ENCODE results near the gene RPIA.
A peak's percentile ranks its signal among the peaks of the same experiment; 100 is the strongest.
"Not testable (repeated sequence)": the region's sequence is repeated elsewhere in the genome, so short reads cannot be mapped to it uniquely, and the experiment has no call there.

RPIA gene

DNA sequence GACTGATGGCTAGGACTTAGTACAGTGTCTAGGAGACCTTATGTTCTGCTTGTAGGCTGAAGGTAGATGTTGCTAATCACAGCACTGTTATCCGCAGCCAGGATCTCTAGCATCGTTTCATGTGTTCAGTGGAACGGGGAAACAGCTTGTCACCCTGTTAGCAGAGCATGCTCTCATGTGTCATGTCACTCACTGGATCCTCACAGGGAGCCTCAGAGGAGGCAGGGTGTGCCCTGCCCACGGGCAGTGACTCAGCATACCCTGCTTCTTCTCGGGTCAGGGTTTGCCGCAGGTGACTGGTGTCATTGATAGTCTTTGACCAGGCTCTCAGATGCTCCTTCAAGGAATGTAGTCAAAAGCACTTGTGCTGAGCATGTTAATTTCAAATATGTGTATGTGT lies 44.4 kb downstream of the RPIA start:
- no peak for DNase-seq (ENCODE audit: low read depth)

DNA sequence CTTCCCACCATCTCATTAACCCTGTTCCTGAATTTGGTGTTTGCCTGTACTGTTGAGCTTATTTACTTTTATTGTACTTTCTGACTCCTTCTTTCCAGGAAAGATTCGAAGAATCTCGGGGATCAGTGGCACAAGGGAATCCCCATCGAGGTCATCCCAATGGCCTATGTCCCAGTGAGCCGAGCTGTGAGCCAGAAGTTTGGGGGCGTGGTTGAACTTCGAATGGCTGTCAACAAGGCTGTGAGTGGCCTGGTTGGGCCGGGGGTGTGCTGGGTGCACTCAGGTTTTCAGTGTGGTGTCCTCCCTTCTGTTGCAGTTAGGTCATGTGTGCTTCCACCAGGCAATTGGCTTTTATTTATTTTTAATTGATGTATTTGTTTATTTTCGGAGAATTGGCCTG lies 45.0 kb downstream of the RPIA start:
- no peak for DNase-seq (ENCODE audit: low read depth)

DNA sequence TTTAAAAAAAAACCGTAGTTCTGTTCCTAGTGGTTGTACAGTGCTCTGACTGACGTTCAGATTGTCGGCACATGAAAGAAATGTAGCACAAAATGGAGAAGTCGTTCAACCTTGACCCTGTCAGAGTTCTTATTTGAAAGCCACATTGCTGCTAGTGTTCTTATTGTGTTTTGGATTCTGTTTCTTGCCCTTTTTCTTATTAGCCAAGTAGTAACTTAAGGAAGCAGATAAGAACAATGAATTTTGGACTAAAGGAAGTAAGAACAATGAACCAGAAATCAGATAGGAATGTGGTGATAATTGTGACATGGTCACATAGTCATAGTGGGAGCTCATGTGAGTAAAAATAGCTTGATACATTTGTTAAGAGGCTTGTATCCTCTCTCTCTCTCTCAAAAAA lies 45.9 kb downstream of the RPIA start:
- no peak for DNase-seq (ENCODE audit: low read depth)

DNA sequence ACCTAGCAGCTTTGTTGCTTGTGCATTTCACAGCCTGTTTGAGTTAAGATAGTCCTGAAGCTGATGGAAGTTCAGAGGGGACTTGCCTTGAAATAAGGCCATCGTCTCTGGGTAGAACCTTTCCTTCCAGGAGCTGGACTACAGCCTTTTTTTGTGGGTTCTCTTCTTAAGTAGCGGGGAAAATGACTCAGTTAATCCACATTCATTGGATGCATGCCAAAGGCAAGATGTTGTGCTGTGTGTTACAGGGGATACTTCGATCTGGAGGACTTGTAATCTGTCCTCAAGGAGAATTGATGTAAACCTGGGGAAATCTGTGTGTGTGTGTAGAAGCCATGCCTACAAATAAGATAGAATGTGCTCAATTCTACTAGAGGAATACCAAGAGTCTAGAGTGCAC lies 46.8 kb downstream of the RPIA start:
- no peak for DNase-seq (ENCODE audit: low read depth)

DNA sequence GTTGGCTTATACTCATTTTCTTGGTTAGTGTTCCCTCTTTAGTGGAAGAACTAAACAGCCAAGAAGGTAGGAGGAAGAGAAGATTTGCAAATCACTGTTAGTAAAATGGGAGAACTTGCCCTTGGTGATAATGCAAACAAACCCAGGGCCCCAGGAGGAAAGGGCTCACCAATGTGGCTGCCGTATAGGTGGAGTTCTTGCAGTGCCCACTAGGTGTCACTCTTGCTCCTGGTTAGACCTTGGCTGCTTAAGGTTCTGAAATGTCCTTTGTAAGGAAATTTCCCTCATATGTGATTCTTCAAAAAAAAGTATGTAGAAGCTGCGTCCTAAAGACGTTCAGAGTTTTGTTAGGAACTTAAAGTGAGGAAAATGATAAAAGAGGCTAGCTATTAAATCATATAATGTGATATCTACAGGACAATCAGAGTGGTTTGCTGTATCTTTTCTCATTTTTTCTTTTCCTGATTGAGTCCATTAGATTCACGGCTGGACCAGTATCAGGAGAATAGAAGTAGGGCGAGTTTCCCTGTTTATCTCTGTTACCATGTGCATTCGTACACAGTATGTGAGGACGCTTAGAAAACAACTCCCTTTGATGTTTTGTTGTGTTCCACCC lies 48.6 kb downstream of the RPIA start:
- DNase-seq (ENCODE audit: low read depth) = peak; percentile 41

DNA sequence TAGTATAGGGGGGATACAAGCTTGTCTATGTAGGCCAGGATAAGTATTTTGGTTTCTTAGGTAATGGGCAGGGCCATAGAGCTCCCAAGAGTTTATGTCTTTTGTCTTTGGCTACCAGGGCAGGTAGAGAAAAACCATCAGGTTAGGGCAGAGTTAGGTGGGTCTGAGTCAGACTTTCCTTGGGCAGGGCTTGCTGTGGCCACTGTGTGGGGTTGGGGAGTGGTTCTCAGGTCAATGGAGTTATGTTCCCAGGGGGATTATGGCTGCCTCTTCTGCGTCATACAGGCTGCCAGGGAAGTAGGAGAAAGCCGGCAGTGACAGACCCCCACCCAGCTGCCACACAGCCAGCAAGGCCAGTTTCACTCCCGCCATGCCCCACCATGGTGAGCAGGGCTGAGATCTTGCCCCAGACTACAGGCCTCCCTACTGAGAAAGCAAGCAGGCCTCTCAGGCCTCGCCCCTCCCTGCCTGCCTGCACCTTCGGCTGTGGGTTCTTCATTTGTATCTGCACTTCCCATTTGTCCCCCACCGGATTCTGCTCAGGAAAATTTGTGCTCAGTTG lies 55.5 kb downstream of the RPIA start:
- no peak for DNase-seq (ENCODE audit: low read depth)

DNA sequence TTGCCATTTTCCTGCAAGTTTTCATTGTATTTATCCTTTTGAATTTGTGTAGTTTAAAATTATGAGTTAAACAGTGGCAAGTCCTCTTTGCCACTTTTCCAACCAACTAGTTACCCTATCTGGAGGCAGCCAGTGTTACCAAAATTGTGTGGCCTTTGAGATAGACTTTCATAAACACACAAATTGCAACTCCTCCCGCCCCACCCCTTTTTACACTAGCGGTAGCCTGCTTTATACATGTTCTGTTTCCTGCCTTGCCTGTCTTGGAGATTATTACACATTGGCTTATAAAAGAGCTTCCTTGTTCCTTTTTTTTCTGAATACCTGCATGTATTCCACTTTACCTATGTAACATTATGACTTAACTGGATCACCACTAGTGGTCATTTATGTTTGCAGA lies 56.5 kb downstream of the RPIA start:
- no peak for DNase-seq (ENCODE audit: low read depth)

DNA sequence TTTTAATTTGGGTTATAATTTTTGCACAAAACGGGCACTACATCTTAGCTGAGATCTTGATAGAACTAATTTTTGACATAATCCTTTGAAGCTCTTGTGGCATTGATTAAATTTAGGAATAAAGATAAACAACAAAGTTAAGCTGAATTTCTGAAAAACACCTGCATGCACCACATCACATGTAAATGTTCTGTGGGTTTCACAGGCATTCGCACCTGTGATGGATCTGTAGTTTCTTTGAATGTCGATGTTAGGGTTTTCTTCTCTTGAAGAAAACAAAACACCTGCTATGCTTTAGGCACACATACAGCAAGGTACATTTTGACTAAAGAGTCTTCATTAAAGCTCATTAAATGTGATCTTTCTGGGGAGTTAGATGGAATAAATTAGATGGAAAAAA lies 60.3 kb downstream of the RPIA start:
- no peak for DNase-seq (ENCODE audit: low read depth)

DNA sequence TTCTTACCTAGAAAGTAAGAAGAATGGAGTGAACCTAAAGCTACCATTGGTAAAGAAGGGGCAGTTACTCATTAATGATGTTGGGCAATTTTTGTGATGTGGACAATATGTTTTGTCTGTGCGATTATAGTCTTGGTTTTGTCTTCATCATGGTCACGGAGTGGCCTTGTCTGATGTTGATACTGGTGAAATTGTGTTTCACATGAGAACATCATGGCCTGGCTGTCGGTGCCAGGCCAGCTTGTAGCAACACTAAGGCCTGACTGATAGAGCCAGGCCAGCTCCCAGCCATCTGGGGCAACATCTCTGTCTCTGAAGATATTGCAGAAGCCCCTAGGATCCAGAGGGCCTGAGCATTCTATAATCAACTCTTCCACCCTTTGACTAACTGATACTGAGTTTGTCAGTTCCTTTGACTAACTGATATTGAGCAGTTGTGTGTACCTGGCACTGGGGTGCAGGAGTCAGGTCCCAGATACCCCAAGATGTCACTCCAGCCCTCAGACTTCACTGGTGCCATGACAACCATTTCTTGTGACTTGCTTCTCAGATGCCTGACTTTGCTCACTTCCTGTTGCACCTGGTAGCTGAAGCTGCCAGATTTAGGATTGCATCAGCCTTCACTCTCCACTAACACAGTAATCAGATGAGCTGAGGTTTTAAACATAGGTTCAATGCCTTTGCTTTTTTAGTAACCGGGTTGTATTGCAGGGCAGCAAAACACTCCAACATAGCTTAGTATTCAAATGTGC lies 62.5 kb downstream of the RPIA start:
- no peak for DNase-seq (ENCODE audit: low read depth)

DNA sequence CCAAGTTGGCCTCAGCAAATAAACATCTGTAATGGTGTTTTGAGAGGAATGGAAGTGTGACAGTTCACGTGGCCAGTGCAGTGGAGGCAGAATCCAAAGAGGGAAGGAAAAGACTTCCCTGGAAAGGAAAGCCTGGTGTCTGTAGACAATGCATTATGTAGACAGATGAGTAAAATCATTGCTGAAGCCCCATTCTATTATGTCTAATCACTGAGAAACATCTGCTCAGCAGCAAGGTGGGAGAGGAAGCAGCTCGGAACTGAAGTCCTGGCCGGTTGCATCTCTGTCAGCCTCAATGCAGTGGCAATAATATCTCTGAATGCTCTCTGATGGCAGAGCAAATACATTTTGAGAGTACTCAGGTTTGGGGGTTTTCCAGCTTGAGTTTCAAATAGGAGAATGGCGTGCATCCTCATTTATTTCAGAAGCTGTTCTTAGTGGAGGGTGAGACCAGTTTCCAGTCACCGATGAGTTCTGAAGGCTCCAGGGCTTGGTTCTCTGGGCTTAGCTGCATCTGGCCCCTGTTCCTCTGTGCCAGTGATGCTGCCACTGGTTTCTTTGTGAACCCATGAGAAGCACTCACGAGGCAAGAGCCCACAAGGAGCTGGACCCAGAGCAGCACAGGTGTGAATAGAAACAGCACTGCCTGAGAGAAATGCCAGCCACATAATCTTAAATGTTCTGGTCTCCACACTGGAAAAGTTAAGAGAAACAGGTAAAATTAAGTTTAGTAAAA lies 63.3 kb downstream of the RPIA start:
- DNase-seq (ENCODE audit: low read depth) = no peak

DNA sequence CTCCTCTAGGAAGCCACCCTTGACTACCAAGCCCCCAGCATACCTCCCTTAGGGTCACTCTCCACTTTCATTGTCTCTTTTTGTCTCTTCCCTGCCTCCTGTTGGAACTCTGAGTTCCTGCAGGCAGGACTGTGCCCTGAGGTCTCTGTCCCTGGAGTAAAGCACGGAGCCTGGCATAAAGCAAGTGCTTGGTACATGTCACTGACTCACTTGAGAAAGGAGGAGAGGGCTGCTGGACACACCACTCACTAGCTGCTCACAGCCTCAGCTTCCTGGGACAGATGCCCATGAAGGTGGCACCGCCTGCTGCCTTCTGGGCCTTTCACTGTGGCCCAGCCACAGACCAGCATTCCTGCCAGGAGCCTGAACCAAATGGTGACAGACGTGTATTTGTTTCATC lies 64.4 kb downstream of the RPIA start:
- no peak for DNase-seq (ENCODE audit: low read depth)

DNA sequence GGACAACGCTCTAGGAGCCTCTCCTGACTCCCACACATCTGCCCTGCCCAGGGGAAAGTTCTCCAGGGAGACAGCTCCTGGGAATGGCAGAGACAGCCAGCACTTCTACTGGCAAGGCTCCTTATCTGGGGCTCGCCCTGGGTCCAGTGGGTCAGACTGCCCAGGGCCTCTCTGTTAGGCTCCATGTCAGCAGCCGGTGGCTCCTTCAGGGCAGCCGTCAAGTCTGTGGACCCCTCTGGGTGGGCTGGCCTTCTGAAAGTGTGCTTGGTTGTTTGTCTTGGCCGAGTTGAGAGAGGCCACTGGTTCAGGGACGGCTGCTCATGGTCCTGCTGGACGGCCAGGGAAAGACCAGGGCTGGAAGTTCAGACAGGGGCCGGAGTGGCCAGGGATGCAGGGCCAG lies 65.6 kb downstream of the RPIA start:
- DNase-seq (ENCODE audit: low read depth) = no peak

DNA sequence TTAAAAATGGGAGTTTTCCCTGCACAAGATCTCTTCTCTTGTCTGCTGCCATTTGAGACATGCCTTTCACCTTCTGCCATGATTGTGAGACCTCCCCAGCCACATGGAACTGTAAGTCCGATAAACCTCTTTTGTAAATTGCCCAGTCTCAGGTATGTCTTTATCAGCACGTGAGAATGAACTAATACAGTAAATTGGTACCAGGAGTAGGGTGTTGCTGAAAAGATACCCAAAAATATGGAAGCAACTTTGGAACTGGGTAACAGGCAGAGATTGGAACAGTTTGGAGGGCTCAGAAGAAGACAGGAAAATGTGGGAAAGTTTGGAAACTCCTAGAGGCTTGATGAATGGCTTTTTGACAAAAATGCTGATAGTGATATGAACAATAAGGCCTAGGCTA lies 67.2 kb downstream of the RPIA start:
- not testable (repeated sequence) for DNase-seq (ENCODE audit: low read depth)

DNA sequence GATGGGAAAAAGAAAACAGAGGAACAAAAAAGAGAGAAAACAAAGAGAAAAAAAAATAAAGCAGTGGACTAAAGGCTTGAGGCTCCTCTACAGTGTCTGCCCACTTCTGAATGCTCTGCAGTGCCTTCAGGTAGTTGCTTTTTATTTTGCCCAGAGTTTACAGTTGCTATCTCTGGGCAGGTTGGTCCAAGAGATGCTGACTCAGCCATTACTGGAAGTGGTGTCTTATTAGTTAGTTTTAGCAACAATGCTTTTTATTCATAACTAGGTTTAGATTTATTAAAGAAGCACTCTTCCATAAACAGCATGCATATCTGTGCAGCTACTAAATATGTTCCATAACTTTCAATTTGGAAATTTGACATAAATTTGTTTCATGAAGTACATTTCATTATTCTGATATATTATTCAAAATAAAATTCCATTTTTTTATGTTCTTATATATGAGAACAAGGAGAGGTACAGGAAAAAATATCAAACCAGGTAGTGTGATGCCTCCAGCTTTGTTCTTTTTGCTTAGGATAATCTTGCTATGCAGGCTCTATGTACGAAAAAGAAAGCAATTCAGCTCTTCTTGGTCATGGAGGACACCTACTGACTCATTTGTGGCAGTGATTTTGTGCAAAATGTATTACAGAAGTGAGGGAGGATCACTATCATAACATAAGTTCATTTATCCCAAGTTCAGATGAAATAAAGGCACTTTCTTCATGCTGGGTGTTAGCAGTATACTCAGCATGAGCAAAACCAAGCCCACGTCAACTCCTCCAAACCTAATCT lies 69.5 kb downstream of the RPIA start:
- DNase-seq (ENCODE audit: low read depth) = no peak

DNA sequence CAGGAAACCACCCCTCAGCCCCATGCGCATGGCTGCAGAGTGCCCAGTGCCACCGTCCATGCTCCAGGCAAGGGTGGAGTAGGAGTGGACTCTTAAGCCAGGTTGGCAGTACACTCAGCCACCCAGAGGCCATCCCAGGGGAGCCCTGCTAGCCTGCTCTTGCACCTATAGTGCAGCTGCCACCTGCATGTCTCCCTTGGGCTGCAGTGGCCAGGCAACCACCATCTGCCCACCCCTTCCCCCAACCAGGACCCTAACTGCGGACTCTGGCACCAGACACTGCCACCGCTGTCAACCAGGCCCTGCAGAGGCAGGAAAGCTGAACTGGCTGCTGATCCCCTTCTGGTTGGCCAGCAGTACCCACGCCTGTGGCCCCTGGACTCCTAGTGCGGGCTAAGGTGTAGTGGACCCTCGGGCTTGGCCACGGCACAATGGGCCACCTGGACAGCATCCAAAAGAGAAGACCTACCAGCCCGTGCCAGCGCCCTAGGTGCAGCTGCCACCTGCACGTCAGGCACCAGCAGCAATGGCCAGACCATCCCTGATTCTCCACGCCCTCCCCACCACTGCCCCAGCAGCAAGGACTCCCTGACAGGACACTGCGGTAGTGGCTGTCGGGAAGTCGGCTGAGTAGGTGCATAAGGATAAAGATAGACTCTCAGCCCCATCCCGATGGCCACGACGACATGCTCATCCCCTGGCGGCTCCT lies 72.8 kb downstream of the RPIA start:
- DNase-seq (ENCODE audit: low read depth) = no peak

DNA sequence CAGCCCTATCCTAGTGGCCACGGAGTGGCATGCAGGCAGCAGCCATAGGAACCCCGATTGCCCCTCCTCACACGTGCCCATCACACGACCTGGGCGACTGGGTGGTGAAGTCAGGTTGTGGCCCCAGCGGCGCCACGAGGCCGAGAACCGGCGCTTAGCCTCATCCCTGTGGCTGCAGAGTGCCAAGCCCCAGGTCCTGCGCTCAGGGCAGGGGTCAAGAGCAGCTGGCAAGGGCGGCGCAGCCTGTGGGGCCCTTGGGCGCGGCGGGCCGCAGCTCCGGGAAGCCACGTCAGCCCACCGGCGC lies 73.3 kb downstream of the RPIA start:
- DNase-seq (ENCODE audit: low read depth) = no peak

DNA sequence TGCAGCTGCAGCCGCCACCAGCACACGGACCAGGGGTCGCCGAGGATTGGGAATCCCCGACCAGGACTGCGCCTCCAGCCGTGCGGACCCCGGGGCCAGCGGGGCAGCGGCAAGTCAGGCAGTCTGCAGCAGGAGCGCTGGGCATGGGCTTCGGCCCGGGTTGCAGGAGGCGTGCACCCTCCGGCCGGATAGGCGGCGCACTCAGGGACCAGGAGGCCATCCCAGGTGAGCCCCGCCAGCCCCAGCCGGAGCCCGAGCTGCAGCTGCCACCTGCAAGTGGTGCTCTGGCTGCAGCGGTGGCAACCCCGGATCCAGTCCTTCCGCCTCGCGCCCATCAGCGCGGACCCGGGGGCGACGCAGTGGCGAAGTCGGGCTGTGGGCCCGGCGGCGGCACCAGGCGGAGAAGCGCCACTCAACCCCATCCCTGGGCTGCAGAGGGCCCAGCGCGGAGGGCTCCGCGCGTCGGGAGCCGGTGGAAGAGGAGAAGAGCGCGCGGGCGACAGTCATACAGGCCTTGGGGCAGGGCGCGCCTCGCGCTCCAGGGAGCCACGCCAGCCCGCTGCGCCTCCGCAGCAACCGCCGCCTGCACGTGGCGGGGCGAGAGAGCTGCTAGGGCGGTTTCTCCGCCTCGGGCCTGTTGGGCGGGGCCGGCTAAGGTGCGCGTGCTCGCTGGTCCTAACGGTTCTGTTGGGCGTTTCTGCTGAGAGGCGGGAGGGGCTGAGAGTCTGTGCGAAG lies 73.8 kb downstream of the RPIA start:
- peak; percentile 18 for DNase-seq (ENCODE audit: low read depth)

DNA sequence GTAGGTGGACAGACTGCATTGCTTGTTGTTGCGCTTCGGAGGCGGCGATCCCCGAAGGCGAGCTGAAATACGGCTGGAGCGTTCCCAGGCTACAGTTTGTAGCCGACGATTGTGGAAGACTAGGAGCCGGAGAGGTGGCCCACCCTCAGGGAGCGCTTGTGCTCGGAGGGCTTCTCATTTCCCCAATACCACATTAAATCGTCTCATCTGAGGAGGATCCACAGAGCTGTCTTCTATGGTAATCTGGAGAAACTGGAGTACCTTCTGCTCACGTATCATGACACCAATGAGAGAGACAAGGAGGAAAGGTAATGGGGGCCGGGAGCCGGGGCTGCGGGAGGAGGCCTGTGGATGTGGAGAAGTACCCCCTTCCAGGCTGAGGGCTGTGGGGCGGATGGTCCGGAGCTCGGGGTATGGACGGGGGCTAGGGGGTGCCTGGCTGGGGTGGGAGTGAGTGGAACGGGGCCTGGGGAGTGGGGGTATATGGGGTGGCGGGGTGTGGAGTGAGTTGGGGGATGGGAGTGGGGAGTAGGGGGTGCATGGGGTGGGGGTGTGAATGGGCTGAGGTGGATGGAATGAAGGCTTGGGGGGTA lies 74.5 kb downstream of the RPIA start:
- DNase-seq (ENCODE audit: low read depth) = not testable (repeated sequence)

DNA sequence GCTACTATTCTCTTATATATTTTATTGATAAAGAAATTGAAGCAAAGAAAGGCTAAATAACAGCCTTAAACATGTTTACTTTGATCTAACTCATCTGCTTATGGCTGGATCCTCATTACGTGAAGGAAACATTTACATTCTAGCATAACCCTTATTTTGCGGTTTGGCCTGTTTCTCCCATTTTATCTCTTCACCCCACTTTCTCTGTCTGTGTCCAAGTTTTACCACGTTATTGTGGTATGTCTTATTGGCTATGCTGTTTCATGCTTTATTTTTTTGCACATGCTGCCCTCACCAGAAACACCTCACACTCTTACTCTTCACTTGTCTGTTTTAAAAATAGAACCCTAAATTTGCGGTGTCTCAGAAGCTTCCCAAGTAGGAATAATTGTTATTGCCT lies 78.5 kb downstream of the RPIA start:
- DNase-seq (ENCODE audit: low read depth) = no peak

DNA sequence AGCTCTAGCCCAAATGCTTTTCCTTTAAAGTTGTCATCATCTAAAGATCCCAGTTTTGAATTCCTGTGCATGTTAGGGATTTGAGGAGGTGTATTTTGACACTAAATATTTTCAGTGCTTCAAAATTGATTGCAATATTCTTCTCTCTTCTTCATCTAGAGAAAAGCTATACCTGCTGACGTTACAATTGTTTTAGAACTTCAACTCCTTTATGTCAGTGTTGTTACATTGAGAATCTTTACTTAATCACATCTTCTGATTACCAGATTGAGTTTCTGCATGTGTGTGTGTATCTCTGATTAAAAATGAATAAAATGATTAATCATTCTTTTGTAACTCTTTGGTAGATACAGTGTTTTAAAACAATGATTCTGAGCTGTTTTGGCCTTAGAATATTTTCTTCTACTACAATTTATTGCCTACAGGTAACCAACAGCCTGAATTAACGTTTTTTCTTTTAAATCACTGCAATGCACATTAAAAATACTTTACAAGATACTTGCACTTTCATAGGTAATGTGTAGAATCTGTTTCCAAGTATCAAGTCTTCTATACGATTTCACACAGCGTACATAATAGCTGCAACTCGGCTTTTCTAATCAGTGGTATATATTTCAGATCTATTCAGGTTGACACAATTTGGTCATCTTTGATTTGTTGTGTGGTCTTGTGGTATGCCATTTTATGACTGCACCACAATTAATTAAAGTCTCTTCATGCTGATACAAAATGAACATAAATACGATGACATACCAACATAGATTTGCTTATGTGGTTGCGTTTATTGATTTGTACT lies 82.0 kb downstream of the RPIA start:
- DNase-seq (ENCODE audit: low read depth) = not testable (repeated sequence)
